ENCODE measurements around the gene PCDHGA5.
"Not testable (repeated sequence)": the region's sequence is repeated elsewhere in the genome, so short reads cannot be mapped to it uniquely, and the experiment has no call there.

Gene PCDHGA5

GRCh38 chr5:141363952-141364660 is at the start of gene PCDHGA5:
TSS of gene PCDHGA5 (plus strand) at chr5:141364162. CDS start at chr5:141364331, 169 bp downstream.
- no peak for DNase-seq (ENCODE audit: low read depth in 2 of 2)

GRCh38 chr5:141316963-141317362 is 47.0 kb upstream of the PCDHGA5 start:
- not testable (repeated sequence) for DNase-seq (ENCODE audit: low read depth in 2 of 2)

GRCh38 chr5:141319202-141319601 is 44.8 kb upstream of the PCDHGA5 start:
- no peak for DNase-seq (ENCODE audit: low read depth in 2 of 2)

DNA sequence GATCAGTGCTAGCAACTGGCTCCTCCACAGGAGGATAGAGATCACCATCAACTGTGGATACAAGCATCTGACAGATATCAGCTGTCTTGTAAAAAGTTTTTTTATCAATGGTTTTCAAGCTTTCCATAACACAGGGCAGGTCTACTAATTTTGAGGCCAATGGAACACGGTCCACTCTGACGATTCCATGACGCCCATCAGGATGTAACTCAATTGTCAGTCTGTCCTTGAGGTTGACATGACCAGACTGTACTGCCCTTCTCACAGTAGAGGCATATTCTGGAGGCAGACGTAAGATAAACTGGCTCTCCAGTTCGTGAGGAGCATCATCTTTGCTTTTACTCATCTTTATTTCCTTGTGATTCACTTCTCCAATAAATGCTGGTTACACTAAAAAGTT is 44.3 kb upstream of the PCDHGA5 start:
- DNase-seq (ENCODE audit: low read depth in 2 of 2): no peak

- DNase-seq (ENCODE audit: low read depth in 2 of 2): peak; percentile 82 to 86
Measured at GRCh38 chr5:141320225-141321169, 43.5 kb upstream of the PCDHGA5 start, which contains the start of gene TAF7. TSS of gene TAF7 (minus strand) at chr5:141320784. CDS start at chr5:141320044, 740 bp downstream.

DNA sequence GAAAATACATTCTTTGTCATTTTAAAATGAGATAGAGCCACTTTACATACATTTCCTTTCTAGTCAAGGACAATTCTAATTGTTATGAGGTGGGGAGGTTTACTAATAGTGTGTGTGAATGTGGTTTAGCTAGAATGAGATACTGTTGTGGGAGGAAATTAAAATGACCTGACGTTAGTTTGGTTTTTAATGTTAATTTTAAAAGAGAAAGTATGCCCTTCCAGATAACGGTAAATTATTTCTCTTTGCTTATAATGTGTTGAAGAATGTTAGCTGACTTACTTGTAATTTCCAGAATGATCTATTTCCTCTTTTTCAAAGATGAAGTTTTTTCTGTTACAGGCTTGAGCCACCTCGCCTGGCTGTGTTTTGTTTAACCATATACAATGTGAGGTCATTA is 41.7 kb upstream of the PCDHGA5 start:
- no peak for DNase-seq (ENCODE audit: low read depth in 2 of 2)

- DNase-seq (ENCODE audit: low read depth in 2 of 2): peak; percentile 36 to 44
Measured at GRCh38 chr5:141326088-141326854, 37.7 kb upstream of the PCDHGA5 start.

- DNase-seq (ENCODE audit: low read depth in 2 of 2): no peak
Measured at GRCh38 chr5:141328231-141328630, 35.7 kb upstream of the PCDHGA5 start.

- no peak for DNase-seq (ENCODE audit: low read depth in 2 of 2)
Measured at GRCh38 chr5:141330299-141331080, 33.5 kb upstream of the PCDHGA5 start, which contains the start of gene PCDHGA1. TSS of gene PCDHGA1 (plus strand) at chr5:141330514.

DNA sequence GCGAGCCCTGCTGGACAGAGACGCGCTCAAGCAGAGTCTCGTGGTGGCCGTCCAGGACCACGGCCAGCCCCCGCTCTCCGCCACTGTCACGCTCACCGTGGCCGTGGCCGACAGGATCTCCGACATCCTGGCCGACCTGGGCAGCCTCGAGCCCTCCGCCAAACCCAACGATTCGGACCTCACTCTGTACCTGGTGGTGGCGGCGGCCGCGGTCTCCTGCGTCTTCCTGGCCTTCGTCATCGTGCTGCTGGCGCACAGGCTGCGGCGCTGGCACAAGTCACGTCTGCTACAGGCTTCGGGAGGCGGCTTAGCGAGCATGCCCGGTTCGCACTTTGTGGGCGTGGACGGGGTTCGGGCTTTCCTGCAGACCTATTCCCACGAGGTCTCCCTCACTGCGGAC is 31.4 kb upstream of the PCDHGA5 start:
- not testable (repeated sequence) for DNase-seq (ENCODE audit: low read depth in 2 of 2)

DNA sequence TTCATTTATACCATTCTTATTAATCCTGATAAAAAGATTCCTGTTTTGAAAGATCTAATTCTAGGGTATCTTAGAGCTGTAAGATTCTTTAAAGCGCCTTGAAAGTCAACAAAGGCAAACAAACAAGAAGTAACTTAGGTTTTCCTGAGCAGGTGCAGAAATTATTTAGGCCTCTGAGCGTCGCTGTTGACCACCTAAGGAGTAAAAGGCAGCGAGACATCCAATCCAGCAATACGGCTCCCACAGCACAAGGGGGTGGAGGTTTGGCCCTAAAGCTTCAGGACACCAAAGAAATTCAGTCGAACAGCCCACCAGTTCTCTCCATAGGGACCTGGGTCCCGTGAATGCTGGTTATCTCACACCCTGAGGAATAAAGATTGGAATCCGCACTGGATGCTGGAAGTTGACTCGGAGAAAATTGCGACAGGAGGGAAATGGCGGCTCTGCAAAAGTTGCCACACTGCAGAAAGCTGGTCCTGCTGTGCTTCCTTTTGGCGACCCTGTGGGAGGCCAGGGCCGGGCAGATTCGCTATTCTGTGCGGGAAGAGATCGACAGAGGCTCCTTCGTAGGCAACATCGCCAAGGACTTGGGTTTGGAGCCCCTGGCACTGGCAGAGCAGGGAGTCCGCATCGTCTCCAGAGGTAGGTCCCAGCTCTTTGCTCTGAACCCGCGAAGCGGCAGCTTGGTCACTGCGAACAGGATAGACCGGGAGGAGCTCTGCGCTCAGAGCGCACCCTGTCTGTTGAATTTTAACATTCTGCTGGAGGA is 25.2 kb upstream of the PCDHGA5 start, which contains the start of gene PCDHGA2:
PCDHGA2 (plus strand) TSS at position 223 of the 769 bp plus-strand sequence.
- no peak for DNase-seq (ENCODE audit: low read depth in 2 of 2)

DNA sequence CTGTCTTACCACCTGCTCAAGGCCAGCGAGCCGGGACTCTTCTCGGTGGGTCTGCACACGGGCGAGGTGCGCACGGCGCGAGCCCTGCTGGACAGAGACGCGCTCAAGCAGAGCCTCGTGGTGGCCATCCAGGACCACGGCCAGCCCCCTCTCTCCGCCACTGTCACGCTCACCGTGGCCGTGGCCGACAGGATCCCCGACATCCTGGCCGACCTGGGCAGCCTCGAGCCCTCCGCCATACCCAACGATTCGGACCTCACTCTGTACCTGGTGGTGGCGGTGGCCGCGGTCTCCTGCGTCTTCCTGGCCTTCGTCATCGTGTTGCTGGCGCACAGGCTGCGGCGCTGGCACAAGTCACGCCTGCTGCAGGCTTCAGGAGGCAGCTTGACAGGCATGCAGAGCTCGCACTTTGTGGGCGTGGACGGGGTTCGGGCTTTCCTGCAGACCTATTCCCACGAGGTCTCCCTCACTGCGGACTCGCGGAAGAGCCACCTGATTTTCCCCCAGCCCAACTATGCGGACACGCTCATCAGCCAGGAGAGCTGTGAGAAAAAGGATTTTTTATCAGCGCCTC is 23.1 kb upstream of the PCDHGA5 start:
- DNase-seq (ENCODE audit: low read depth in 2 of 2): not testable (repeated sequence)

GRCh38 chr5:141342773-141343172 is 21.2 kb upstream of the PCDHGA5 start:
- DNase-seq (ENCODE audit: low read depth in 2 of 2): no peak

DNA sequence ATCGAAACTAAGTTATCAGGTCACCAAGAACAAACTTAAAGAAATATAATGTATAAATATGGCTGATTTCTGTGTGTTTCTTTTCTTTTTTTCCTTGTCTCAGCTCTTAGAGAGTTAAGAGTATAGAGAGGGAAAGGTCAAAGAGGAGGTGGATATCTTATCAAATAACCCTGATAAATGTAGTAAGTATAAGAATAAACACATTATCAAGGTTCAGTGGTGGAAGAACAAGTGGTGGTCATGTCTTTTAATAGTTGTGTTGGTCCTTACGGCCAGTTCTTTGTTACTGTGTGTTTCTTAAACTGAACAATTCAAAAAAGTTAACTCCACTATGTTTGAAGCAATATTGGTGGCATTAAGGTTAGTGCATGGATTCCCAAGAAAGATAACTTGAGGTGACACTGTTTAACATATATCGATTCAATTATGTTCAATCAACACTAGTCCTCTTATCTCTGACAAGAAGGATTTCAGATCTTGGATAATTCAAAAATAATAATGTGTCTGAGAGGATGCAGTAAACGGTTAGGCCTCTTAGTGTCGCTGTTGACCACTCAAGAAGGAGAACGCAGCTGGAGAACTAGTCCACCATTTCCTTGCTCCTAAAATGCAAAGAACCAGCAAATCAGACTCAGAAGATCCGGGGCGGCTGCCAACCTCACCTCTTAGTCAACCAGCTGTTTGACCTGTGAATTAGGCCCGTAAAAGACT is 20.6 kb upstream of the PCDHGA5 start, which contains the start of gene PCDHGA3:
PCDHGA3 (plus strand) TSS at position 588 of the 711 bp plus-strand sequence. CDS start 205 bp downstream, outside the sequence.
- DNase-seq (ENCODE audit: low read depth in 2 of 2): no peak

- DNase-seq (ENCODE audit: low read depth in 2 of 2): no peak
Measured at GRCh38 chr5:141343953-141344463, 20.0 kb upstream of the PCDHGA5 start.

GRCh38 chr5:141345327-141345726 is 18.6 kb upstream of the PCDHGA5 start:
- no peak for DNase-seq (ENCODE audit: low read depth in 2 of 2)

DNA sequence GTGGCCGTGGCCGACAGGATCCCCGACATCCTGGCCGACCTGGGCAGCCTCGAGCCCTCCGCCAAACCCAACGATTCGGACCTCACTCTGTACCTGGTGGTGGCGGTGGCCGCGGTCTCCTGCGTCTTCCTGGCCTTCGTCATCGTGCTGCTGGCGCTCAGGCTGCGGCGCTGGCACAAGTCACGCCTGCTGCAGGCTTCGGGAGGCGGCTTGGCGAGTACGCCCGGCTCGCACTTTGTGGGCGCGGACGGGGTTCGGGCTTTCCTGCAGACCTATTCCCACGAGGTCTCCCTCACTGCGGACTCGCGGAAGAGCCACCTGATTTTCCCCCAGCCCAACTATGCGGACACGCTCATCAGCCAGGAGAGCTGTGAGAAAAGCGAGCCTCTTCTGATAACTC is 17.9 kb upstream of the PCDHGA5 start:
- not testable (repeated sequence) for DNase-seq (ENCODE audit: low read depth in 2 of 2)

DNA sequence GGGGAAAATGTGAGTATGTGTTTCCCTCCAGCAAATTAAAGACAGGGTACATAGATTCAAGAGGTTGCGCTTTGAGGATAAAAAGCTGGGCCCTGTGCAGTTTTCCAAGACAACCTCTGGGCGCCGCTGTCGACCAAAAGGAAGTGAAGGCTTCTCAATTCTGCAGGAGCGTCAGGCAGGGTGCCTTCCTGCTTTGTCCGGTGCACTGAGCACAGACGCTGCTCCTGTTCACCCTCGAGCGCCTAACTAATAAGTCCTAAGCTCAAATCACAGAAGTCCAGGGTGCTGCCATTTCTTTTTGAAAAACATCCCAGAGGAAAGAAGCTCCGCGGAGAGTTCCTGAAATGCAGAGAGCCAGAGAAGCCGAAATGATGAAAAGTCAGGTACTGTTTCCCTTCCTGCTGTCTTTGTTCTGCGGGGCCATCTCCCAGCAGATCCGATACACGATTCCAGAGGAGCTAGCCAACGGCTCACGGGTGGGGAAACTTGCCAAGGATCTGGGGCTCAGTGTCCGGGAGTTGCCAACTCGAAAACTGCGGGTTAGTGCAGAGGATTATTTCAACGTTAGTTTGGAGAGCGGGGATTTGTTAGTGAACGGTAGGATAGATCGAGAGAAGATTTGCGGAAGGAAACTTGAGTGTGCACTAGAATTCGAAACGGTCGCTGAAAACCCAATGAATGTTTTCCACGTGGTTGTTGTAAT is 13.9 kb upstream of the PCDHGA5 start, which contains the start of gene PCDHGB1:
PCDHGB1 (plus strand) TSS at position 183 of the 703 bp plus-strand sequence; CDS start at position 345, 162 bp downstream.
- DNase-seq (ENCODE audit: low read depth in 2 of 2): no peak
